GM23248 (cell line): ENCODE data around the gene OPTC.

Experiments used
- EZH2 ChIP-seq: fragments of 200-600 bp; sonication (generic); IDR thresholded peaks from 2 replicates; pipeline ENCODE4 v1.6.1; 2018; ENCODE audit warnings: antibody characterized with exemption, mild to moderate bottlenecking; ENCODE audit not compliant: insufficient read depth, poor library complexity, severe bottlenecking
- EZH2phosphoT487 ChIP-seq: fragments of 200-600 bp; sonication (generic); IDR thresholded peaks from 2 replicates; pipeline ENCODE4 v1.6.1; 2018; ENCODE audit warnings: antibody characterized with exemption, moderate library complexity, mild to moderate bottlenecking, low read depth; ENCODE audit not compliant: insufficient read depth

- TF ChIP-seq EZH2phosphoT487 (no peak), EZH2 (no peak)
Observed at GRCh38 chr1:203531063-203531462, 37.1 kb downstream of the OPTC start.
